Testis (tissue), 3 donors: ENCODE measurements around the gene TCERG1L. TPM values are rescaled to one million over a fixed set of nuclear protein-coding genes. Genes with fewer than 3 reads are reported as not detected.

Source experiments
- DNase-seq: peaks from one replicate; pipeline ENCODE4 v3.0.0-alpha.2; 2019
- H3K27ac ChIP-seq, 2 donors: fragments of 200-600 bp; sonication (generic); one replicate each; pipeline ENCODE4 v1.5.1; 2019
- H3K27me3 ChIP-seq: fragments of 200-600 bp; sonication (generic); one replicate; pipeline ENCODE4 v1.5.1; 2019
- H3K36me3 ChIP-seq: fragments of 200-600 bp; sonication (generic); one replicate; pipeline ENCODE4 v1.5.1; 2017; ENCODE audit warnings: low read depth; ENCODE audit errors: missing control alignments
- H3K4me1 ChIP-seq: fragments of 200-600 bp; sonication (generic); one replicate; pipeline ENCODE4 v1.5.1; 2019
- H3K4me3 ChIP-seq, 2 donors: fragments of 200-600 bp; sonication (generic); one replicate each; pipeline ENCODE4 v1.5.1; 2017 to 2019
- H3K9me3 ChIP-seq: fragments of 200-600 bp; sonication (generic); one replicate; pipeline ENCODE4 v1.5.1; 2017
- POLR2A ChIP-seq: fragments of 450-650 bp; IDR thresholded peaks from one replicate; pipeline ENCODE4 v1.6.1; 2017; ENCODE audit warnings: antibody characterized with exemption, mild to moderate bottlenecking, moderate library complexity
- WGBS, 2 donors: methylation state at CpG; one replicate each; pipeline ENCODE4 v1.1.5; 2018; 5-methylcytosine and 5-hydroxymethylcytosine counted together
- intact Hi-C: fragments of 100-400 bp; cut with DNase I; formaldehyde crosslinking; loops from one replicate; pipeline ENCODE4 v1.15.1; 2023; ENCODE audit warnings: low total_unique reads
- polyA plus RNA-seq: library from polyadenylated mRNA; stranded (reverse); fragments of 350-450 nt; fragmentation: Illumina TruSeq; extraction: RNeasy Lipid Tissue Mini Kit (QIAGEN cat#74804); gene quantifications from one replicate; pipeline ENCODE4 v1.2.3, GENCODE V29; 2014; ENCODE audit warnings: low read depth, low replicate concordance; ENCODE audit not compliant: insufficient read depth
- total RNA-seq, 2 donors: library from RNA; depleted of rRNA; stranded (reverse); fragments of >200 nt; gene quantifications; one replicate each; pipeline ENCODE4 v1.2.3, GENCODE V29; 2016
- TF ChIP-seq, protein P1 (sequence below), 3 experiments: fragments of 450-650 bp in 2 of 3; fragments of 200-600 bp in 1 of 3; sonication (generic) in 1 of 3; IDR thresholded peaks; one replicate each; pipeline ENCODE4 v1.5.1; 2016 to 2019; ENCODE audit warnings: antibody characterized with exemption in 3 of 3, mild to moderate bottlenecking in 2 of 3, moderate library complexity in 1 of 3

Gene TCERG1L
- total and polyA plus RNA-seq, 3 donors from 2014 or later: 3.0 to 8.3 (median 7.7) TPM

DNA sequence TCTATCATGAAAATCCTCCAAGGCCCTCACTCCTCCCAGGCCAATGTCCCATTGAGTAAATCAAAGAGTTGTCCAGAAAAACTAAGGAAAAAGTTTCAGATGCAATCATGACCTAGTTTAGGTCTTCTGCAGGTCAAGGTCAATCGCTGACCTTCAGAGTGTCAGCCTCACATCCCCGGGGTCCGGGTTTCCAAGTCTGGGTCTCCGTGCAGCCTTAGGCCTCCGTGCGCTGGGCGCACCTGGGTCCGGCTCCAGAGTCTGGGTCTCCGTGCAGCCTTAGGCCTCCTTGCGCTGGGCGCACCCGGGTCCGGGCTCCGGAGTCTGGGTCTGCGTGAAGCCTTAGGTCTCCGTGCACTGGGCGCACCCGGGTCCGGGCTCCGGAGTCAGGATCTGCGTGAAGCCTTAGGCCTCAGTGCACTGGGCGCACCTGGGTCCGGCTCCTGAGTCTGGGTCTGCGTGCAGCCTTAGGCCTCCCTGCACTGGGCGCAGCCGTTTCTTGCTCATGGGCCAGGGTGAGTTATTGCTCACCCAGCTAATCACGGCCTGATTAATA lies 236.2 kb downstream of the TCERG1L start:
- H3K4me1 ChIP-seq: no peaks in the 10 kb centered on the region
- TF ChIP-seq, protein P1, sequence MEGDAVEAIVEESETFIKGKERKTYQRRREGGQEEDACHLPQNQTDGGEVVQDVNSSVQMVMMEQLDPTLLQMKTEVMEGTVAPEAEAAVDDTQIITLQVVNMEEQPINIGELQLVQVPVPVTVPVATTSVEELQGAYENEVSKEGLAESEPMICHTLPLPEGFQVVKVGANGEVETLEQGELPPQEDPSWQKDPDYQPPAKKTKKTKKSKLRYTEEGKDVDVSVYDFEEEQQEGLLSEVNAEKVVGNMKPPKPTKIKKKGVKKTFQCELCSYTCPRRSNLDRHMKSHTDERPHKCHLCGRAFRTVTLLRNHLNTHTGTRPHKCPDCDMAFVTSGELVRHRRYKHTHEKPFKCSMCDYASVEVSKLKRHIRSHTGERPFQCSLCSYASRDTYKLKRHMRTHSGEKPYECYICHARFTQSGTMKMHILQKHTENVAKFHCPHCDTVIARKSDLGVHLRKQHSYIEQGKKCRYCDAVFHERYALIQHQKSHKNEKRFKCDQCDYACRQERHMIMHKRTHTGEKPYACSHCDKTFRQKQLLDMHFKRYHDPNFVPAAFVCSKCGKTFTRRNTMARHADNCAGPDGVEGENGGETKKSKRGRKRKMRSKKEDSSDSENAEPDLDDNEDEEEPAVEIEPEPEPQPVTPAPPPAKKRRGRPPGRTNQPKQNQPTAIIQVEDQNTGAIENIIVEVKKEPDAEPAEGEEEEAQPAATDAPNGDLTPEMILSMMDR (IDR thresholded peaks at IDR 0.05): no peak
- TF ChIP-seq POLR2A: no peak
- H3K27me3 ChIP-seq: no peaks in the 10 kb centered on the region
- no peaks in the 10 kb centered on the region for H3K36me3 ChIP-seq
- no peak overlapping the region for H3K4me3 ChIP-seq
- intact Hi-C loops: no loop called here
- H3K9me3 ChIP-seq: no peaks in the 10 kb centered on the region
- no peak overlapping the region for H3K27ac ChIP-seq
- 95 to 98% methylated on average over 5 to 27 of the region's 27 CpGs for whole genome bisulfite sequencing, 2 donors
- DNase-seq: no peak

DNA sequence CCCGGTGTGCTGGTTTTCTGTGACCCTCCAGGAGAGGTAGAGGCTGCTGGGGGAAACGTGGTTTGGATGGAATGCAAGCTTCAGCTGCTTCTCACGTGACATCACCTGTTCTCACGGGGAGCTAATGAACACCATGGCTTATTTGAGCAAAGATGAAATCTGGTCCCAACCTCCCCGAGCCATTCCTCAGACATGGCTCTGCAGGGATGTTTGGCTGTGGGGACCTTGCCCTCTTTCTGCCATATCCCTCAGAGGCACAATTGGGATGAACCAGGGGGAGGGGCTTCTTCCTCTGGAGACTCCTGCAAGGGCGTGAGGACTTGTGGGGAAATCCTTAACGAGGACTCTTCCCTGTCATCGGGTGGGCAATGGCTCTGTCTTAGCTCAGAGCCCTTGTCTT lies 236.8 kb downstream of the TCERG1L start:
- Histone ChIP-seq H3K36me3 (no peaks in the 10 kb centered on the region), H3K4me1 (no peaks in the 10 kb centered on the region), H3K9me3 (no peaks in the 10 kb centered on the region), H3K4me3 (no peak overlapping the region), H3K27ac (no peak overlapping the region), H3K27me3 (no peaks in the 10 kb centered on the region)
- intact Hi-C loops: no loop called here
- no peak for TF ChIP-seq POLR2A
- TF ChIP-seq, protein P1 (IDR thresholded peaks at IDR 0.05): no peak
- WGBS, 2 donors: 93 to 94% methylated on average over 8 of the region's 8 CpGs
- DNase-seq: no peak

DNA sequence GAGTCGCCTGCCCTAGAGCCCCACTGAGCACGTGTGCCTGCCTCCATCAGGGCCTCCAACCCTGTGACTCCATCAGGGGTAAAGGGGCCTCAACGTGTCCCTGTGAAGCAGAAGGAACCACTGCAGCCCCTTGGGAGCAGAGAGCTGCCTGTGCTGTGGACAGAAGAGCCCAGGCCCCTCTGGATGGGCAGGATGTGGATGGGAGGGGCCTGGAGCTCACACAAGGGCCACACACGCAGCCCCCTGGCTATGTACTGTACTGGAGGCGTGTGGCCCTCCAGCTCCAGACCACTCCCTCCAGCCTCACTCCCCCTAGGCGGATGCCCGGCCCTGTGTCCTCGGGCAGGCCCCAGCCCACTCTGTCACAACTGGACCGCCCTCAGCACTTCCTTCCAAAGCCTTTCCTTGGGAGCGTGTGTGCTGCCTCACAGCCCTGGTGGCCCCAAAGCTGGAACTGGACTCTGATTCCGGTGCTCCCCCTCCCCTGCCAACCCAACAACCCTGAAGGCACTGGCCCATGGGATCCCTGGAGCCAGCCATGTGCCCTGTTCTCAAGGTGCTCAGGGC lies 238.0 kb downstream of the TCERG1L start:
- no peak overlapping the region for H3K4me3 ChIP-seq
- no peak for TF ChIP-seq POLR2A
- TF ChIP-seq, protein P1 (IDR thresholded peaks at IDR 0.05): no peak
- WGBS, 2 donors: 78 to 89% methylated on average over 7 to 11 of the region's 11 CpGs
- no peak overlapping the region for H3K27ac ChIP-seq
- intact Hi-C loops: no loop called here
- H3K27me3 ChIP-seq: no peaks in the 10 kb centered on the region
- no peaks in the 10 kb centered on the region for H3K36me3 ChIP-seq
- peak; percentile 7 for DNase-seq
- no peaks in the 10 kb centered on the region for H3K4me1 ChIP-seq
- no peaks in the 10 kb centered on the region for H3K9me3 ChIP-seq

DNA sequence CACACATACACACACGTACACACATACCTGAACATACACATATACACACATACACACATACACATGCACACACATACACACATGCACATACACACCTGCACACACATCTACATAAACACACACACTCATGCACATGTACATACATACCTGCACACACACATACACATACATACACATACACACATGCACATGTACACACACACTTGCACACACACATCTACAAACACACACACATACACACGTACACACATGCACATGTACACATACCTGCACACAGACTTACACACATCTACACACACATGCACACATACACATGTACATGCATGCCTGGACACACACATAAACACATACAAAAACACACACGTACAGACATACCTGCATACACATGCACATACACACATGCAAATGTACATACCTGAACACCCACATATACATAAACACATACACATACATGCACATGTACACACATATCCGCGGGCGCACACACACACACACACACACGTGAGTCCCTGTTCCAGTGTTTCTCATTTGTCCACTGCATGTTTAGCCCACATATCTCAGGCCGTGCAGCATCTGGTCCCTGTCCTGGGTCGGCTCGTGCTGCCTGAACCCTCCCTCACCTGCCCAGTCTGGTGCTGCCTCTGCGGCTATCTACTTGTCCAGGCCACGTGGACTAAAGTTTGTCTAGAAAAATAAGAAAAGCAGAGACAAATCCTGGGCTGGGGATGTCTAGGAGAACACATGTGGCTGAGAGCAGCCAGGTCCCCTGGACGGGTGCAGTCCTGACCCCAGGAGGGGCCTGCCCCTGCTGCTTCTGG lies 238.7 kb downstream of the TCERG1L start:
- H3K9me3 ChIP-seq: no peaks in the 10 kb centered on the region
- 79 to 93% methylated on average over 12 to 13 of the region's 13 CpGs for WGBS, 2 donors
- intact Hi-C loops: no loop called here

More for the DNA sequence above, 238.7 kb downstream of the TCERG1L start:
- Histone ChIP-seq H3K4me1 (no peaks in the 10 kb centered on the region), H3K4me3 (no peak overlapping the region), H3K36me3 (no peaks in the 10 kb centered on the region), H3K27me3 (no peaks in the 10 kb centered on the region), H3K27ac (no peak overlapping the region)
- TF ChIP-seq POLR2A: no peak
- TF ChIP-seq, protein P1 (IDR thresholded peaks at IDR 0.05): no peak
- DNase-seq: no peak
